ENCODE measurements around the gene PRKG1. TPM values are rescaled to one million over a fixed set of nuclear protein-coding genes. Genes with fewer than 3 reads are reported as not detected.

Gene PRKG1
- total RNA-seq, 5 donors from 2014 or later (not counting 1 experiment from before 2014, with no cell fraction given), result 0.03 to 0.26 (median 0.19) TPM; not detected in 1

DNA sequence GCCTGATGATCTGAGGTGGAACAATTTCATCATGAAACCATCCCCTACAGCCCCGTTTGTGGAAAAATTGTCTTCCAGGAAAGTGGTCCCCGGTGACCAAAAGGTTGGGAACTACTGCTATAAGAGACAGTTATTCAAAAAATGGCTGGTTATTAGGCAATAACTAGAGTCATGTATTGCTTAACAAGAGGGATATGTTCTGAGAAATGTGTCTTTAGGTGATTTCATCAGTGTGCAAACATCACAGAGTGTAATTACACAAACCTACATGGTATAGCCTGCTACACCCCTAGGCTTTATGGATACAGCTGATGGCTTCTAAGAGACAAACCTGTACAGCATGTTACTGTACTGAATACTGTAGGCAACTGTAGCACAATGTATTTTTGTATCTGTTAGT is 696.4 kb downstream of the PRKG1 start:
- Mint-ChIP-seq H3K9me3 (peaks cover 0 to 14% (median 12%) of the 10 kb centered on the region in 3 donors), H3K36me3 (no peaks in the 10 kb centered on the region), H3K27ac (no peak overlapping the region), H3K4me3 (no peak overlapping the region), H3K27me3 (peaks cover 1 to 9% of the 10 kb centered on the region in 2 donors), H3K4me1 (no peaks in the 10 kb centered on the region)
- 83% methylated on average over 1 of the region's 2 CpGs for WGBS (ENCODE audit: insufficient coverage)
- Histone ChIP-seq H3K36me3 (ENCODE audit: control insufficient read depth in 2 of 2, extremely low read depth in 1 of 2, insufficient read depth in 1 of 2, low read length in 1 of 2) (no peaks in the 10 kb centered on the region), H3K4me3 (ENCODE audit: control insufficient read depth in 1 of 2, extremely low read depth in 1 of 2, low read length in 1 of 2) (no peak overlapping the region), H3K27me3 (replicated peaks in 1 of 2; ENCODE audit: control insufficient read depth in 2 of 2, extremely low read depth in 1 of 2, insufficient read depth in 2 of 2, low read length in 1 of 2) (no peaks in the 10 kb centered on the region), H3K9me3 (no peaks in the 10 kb centered on the region), H3K4me1 (ENCODE audit: control insufficient read depth in 1 of 2, extremely low read depth in 1 of 2, insufficient read depth in 2 of 2, low read length in 2 of 2) (no peaks in the 10 kb centered on the region), H3K27ac (ENCODE audit: low read length) (no peak overlapping the region)
- ATAC-seq (replicated peaks in 1 of 4) (no peak), DNase-seq (no peak)
- ChIA-PET POLR2A (no interaction called here), CTCF (interaction anchor here in 1 of 2 donors (0.9 kb wide), 1 partner anchor 12 kb away, joined by 3 read pairs; no protein-coding TSS in a partner anchor)

DNA sequence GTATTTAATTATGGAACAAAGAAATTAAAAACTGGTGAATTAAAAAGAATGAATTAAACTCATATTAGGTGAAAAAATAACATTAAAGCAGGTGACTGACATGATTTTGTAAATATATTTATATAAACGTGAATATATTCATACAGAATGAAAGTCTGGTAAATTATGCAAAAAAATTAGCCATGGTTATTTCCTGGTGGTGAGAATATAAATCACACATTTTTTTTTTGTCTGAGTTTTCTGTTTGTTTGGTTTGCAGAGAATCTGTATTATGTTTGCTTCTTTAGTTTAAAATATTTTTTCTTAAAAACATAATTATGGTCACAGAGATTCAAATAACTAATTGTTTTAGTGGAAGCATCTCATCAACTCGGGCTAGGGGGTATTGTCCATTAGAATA is 698.1 kb downstream of the PRKG1 start:
- ChIA-PET POLR2A (no interaction called here), CTCF (no interaction called here)
- H3K9me3 ChIP-seq, result no peaks in the 10 kb centered on the region
- H3K36me3 Mint-ChIP-seq, result no peaks in the 10 kb centered on the region
- H3K27ac ChIP-seq (ENCODE audit: low read length), result no peak overlapping the region
- DNase-seq (no peak), ATAC-seq (replicated peaks in 1 of 4) (no peak)
- no peaks in the 10 kb centered on the region for H3K4me1 ChIP-seq (ENCODE audit: control insufficient read depth in 1 of 2, extremely low read depth in 1 of 2, insufficient read depth in 2 of 2, low read length in 2 of 2)
- H3K27me3 Mint-ChIP-seq, result no peaks in the 10 kb centered on the region
- no peaks in the 10 kb centered on the region for H3K36me3 ChIP-seq (ENCODE audit: control insufficient read depth in 2 of 2, extremely low read depth in 1 of 2, insufficient read depth in 1 of 2, low read length in 1 of 2)
- no peak overlapping the region for H3K4me3 Mint-ChIP-seq
- no peaks in the 10 kb centered on the region for H3K27me3 ChIP-seq (replicated peaks in 1 of 2; ENCODE audit: control insufficient read depth in 2 of 2, extremely low read depth in 1 of 2, insufficient read depth in 2 of 2, low read length in 1 of 2)
- no peak overlapping the region for H3K4me3 ChIP-seq (ENCODE audit: control insufficient read depth in 1 of 2, extremely low read depth in 1 of 2, low read length in 1 of 2)
- H3K4me1 Mint-ChIP-seq, result no peaks in the 10 kb centered on the region
- H3K9me3 Mint-ChIP-seq, result no peaks in the 10 kb centered on the region
- WGBS (ENCODE audit: insufficient coverage), result no CpG with 5 or more reads among the region's 2 CpGs
- no peak overlapping the region for H3K27ac Mint-ChIP-seq

DNA sequence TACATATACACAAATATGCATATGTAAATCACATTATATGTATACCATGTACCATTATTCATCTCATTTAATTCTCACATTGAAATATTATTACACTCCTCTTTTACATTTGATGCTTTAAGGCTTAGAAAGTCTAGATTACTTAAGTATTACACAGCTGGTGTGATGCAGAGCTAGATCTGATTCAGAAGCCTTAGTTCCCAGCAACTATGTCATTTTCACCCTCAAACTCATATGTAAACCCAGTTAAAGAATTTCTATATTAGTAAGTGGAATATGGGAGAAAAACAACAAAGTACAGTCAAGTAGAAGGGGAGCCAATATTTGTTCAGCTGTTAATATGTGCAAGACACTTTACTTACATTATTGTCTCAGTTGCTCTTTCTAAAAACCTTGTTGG is 699.4 kb downstream of the PRKG1 start:
- Histone ChIP-seq H3K36me3 (ENCODE audit: control insufficient read depth in 2 of 2, extremely low read depth in 1 of 2, insufficient read depth in 1 of 2, low read length in 1 of 2) (no peaks in the 10 kb centered on the region), H3K4me3 (ENCODE audit: control insufficient read depth in 1 of 2, extremely low read depth in 1 of 2, low read length in 1 of 2) (no peak overlapping the region), H3K27ac (ENCODE audit: low read length) (no peak overlapping the region), H3K4me1 (ENCODE audit: control insufficient read depth in 1 of 2, extremely low read depth in 1 of 2, insufficient read depth in 2 of 2, low read length in 2 of 2) (no peaks in the 10 kb centered on the region), H3K9me3 (no peaks in the 10 kb centered on the region), H3K27me3 (replicated peaks in 1 of 2; ENCODE audit: control insufficient read depth in 2 of 2, extremely low read depth in 1 of 2, insufficient read depth in 2 of 2, low read length in 1 of 2) (no peaks in the 10 kb centered on the region)
- ATAC-seq (replicated peaks in 1 of 4), result no peak
- ChIA-PET POLR2A (no interaction called here), CTCF (no interaction called here)
- H3K36me3 Mint-ChIP-seq, result no peaks in the 10 kb centered on the region
- no peaks in the 10 kb centered on the region for H3K4me1 Mint-ChIP-seq
- H3K9me3 Mint-ChIP-seq, result no peaks in the 10 kb centered on the region
- no peaks in the 10 kb centered on the region for H3K27me3 Mint-ChIP-seq
- no peak overlapping the region for H3K27ac Mint-ChIP-seq
- H3K4me3 Mint-ChIP-seq, result no peak overlapping the region
- DNase-seq, result no peak

DNA sequence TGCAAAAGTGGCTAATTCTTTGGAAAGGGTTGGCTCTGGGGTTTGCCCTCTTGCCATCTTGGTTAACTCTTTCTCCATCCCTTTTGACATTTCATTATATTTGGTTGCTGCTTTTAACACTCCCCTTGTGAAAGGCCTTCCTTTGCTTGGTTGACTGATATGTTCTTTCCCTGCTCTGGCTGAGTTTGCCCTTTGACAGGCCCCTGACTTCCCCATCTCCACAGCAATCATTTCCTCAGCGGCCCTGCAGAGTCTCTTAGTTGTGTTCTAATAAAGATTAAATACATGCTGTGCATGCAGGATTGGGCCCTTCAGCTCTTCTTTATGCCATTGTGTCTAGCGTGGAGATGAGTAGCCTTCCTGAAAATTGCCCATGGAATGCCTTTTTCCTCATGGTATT is 709.7 kb downstream of the PRKG1 start:
- ATAC-seq (replicated peaks in 1 of 4) (no peak), DNase-seq (no peak)
- ChIA-PET CTCF (no interaction called here), POLR2A (no interaction called here)
- H3K36me3 Mint-ChIP-seq, result no peaks in the 10 kb centered on the region
- H3K4me1 Mint-ChIP-seq, result no peaks in the 10 kb centered on the region
- no peak overlapping the region for H3K4me3 Mint-ChIP-seq
- Histone ChIP-seq H3K9me3 (no peaks in the 10 kb centered on the region), H3K27ac (ENCODE audit: low read length) (no peak overlapping the region), H3K27me3 (replicated peaks in 1 of 2; ENCODE audit: control insufficient read depth in 2 of 2, extremely low read depth in 1 of 2, insufficient read depth in 2 of 2, low read length in 1 of 2) (no peaks in the 10 kb centered on the region), H3K36me3 (ENCODE audit: control insufficient read depth in 2 of 2, extremely low read depth in 1 of 2, insufficient read depth in 1 of 2, low read length in 1 of 2) (no peaks in the 10 kb centered on the region), H3K4me1 (ENCODE audit: control insufficient read depth in 1 of 2, extremely low read depth in 1 of 2, insufficient read depth in 2 of 2, low read length in 2 of 2) (no peaks in the 10 kb centered on the region), H3K4me3 (ENCODE audit: control insufficient read depth in 1 of 2, extremely low read depth in 1 of 2, low read length in 1 of 2) (no peak overlapping the region)
- H3K27me3 Mint-ChIP-seq, result peaks cover 0 to 2% of the 10 kb centered on the region in 2 donors
- H3K27ac Mint-ChIP-seq, result no peak overlapping the region
- no peaks in the 10 kb centered on the region for H3K9me3 Mint-ChIP-seq
- 8% methylated on average over 2 of the region's 2 CpGs for WGBS (ENCODE audit: insufficient coverage)

DNA sequence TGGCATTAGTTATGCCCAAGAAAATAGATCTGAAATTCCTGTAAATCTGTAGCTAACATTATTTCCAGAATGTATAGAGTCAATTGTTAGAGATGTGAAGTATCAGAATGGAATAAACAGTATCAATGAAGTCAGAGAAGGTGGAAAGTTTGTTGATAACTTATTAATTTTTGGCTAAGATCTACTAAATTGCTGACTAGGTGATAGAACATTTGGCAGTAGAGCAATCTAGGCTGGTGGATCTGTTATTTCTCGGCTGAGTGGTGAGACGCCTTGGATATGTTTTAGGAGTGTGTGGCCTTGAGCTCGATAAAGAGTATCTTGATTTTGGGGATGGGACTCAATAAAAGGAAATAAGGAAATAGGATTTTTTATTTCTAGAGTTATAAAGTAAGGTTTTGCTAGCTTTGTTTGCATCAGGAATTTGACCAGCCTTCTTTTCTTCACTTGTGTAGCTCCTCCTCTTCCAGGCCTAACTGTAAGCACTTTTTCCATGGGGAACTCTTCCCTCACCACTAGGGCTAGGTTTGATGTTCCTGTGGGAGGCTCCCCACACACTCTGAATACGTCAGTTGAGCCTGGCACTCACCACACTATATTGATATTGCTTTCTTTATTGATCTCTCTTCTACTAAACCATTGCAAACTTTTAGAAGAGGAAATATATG is 711.9 kb downstream of the PRKG1 start:
- H3K27ac Mint-ChIP-seq, result no peak overlapping the region
- H3K9me3 Mint-ChIP-seq, result peaks cover 0 to 3% (median 0%) of the 10 kb centered on the region in 3 donors
- CTCF ChIA-PET, result no interaction called here
- H3K27me3 ChIP-seq (replicated peaks in 1 of 2; ENCODE audit: control insufficient read depth in 2 of 2, extremely low read depth in 1 of 2, insufficient read depth in 2 of 2, low read length in 1 of 2), result no peaks in the 10 kb centered on the region
- no peaks in the 10 kb centered on the region for H3K36me3 ChIP-seq (ENCODE audit: control insufficient read depth in 2 of 2, extremely low read depth in 1 of 2, insufficient read depth in 1 of 2, low read length in 1 of 2)
- no peak overlapping the region for H3K4me3 Mint-ChIP-seq
- no peak overlapping the region for H3K27ac ChIP-seq (ENCODE audit: low read length)
- ATAC-seq (replicated peaks in 1 of 4), result no peak
- H3K36me3 Mint-ChIP-seq, result no peaks in the 10 kb centered on the region
- DNase-seq, result no peak
- POLR2A ChIA-PET, result no interaction called here
- WGBS (ENCODE audit: insufficient coverage), result 85% methylated on average over 3 of the region's 4 CpGs
- no peaks in the 10 kb centered on the region for H3K4me1 ChIP-seq (ENCODE audit: control insufficient read depth in 1 of 2, extremely low read depth in 1 of 2, insufficient read depth in 2 of 2, low read length in 2 of 2)
- no peaks in the 10 kb centered on the region for H3K9me3 ChIP-seq
- H3K27me3 Mint-ChIP-seq, result peaks cover 2 to 4% of the 10 kb centered on the region in 2 donors
- H3K4me1 Mint-ChIP-seq, result no peaks in the 10 kb centered on the region
- H3K4me3 ChIP-seq (ENCODE audit: control insufficient read depth in 1 of 2, extremely low read depth in 1 of 2, low read length in 1 of 2), result no peak overlapping the region

DNA sequence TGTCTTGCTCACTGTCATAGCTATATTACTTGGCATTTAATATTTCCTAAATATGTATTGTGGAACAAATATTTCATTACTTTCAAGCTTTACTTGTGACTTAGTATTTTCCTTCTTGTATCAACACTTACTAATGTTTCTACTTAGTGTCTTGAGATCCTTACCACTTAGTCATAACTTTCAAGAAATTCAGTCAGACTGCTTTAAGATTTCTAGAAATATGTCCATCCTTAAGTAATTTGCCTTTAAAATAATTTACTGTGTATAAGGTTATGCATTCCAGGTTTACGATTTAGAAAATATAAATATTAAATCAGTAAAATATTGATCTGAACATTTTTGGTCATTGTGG is 712.4 kb downstream of the PRKG1 start:
- Mint-ChIP-seq H3K9me3 (peaks cover 3 to 8% (median 4%) of the 10 kb centered on the region in 3 donors), H3K4me3 (no peak overlapping the region), H3K27me3 (peaks cover 2 to 4% of the 10 kb centered on the region in 2 donors), H3K36me3 (no peaks in the 10 kb centered on the region), H3K4me1 (no peaks in the 10 kb centered on the region), H3K27ac (no peak overlapping the region)
- DNase-seq (no peak), ATAC-seq (replicated peaks in 1 of 4) (no peak)
- ChIA-PET POLR2A (no interaction called here), CTCF (no interaction called here)
- H3K27me3 ChIP-seq (replicated peaks in 1 of 2; ENCODE audit: control insufficient read depth in 2 of 2, extremely low read depth in 1 of 2, insufficient read depth in 2 of 2, low read length in 1 of 2), result no peaks in the 10 kb centered on the region
- no peaks in the 10 kb centered on the region for H3K4me1 ChIP-seq (ENCODE audit: control insufficient read depth in 1 of 2, extremely low read depth in 1 of 2, insufficient read depth in 2 of 2, low read length in 2 of 2)
- no peaks in the 10 kb centered on the region for H3K36me3 ChIP-seq (ENCODE audit: control insufficient read depth in 2 of 2, extremely low read depth in 1 of 2, insufficient read depth in 1 of 2, low read length in 1 of 2)
- no peak overlapping the region for H3K27ac ChIP-seq (ENCODE audit: low read length)
- H3K4me3 ChIP-seq (ENCODE audit: control insufficient read depth in 1 of 2, extremely low read depth in 1 of 2, low read length in 1 of 2), result no peak overlapping the region
- no CpG with 5 or more reads among the region's 1 CpG for WGBS (ENCODE audit: insufficient coverage)
- H3K9me3 ChIP-seq, result no peaks in the 10 kb centered on the region

DNA sequence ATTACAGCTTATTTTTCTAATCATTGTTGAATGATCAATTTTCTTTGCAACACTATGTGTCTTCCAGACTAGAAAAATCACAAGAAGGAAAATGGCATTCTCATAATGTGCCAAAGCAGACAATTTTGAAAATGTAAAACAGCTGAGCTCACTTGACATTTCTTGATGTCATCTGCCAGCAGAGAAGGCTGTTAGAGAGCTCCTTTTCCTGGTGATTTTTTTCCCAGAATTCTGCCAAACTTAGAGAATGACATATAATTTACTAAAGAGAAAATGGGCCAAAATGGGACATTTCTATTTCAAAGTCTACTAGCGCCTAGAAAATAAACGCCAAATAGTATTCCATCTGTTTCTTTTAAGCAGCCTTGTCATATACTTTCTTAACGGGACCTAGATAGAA is 714.0 kb downstream of the PRKG1 start:
- Mint-ChIP-seq H3K36me3 (no peaks in the 10 kb centered on the region), H3K27me3 (peaks cover 0 to 4% of the 10 kb centered on the region in 2 donors), H3K27ac (no peak overlapping the region), H3K4me3 (no peak overlapping the region), H3K4me1 (no peaks in the 10 kb centered on the region), H3K9me3 (peaks cover 12 to 17% (median 15%) of the 10 kb centered on the region in 3 donors)
- 83% methylated on average over 1 of the region's 3 CpGs for WGBS (ENCODE audit: insufficient coverage)
- Histone ChIP-seq H3K9me3 (no peaks in the 10 kb centered on the region), H3K27me3 (replicated peaks in 1 of 2; ENCODE audit: control insufficient read depth in 2 of 2, extremely low read depth in 1 of 2, insufficient read depth in 2 of 2, low read length in 1 of 2) (no peaks in the 10 kb centered on the region), H3K4me3 (ENCODE audit: control insufficient read depth in 1 of 2, extremely low read depth in 1 of 2, low read length in 1 of 2) (no peak overlapping the region), H3K27ac (ENCODE audit: low read length) (no peak overlapping the region), H3K36me3 (ENCODE audit: control insufficient read depth in 2 of 2, extremely low read depth in 1 of 2, insufficient read depth in 1 of 2, low read length in 1 of 2) (no peaks in the 10 kb centered on the region), H3K4me1 (ENCODE audit: control insufficient read depth in 1 of 2, extremely low read depth in 1 of 2, insufficient read depth in 2 of 2, low read length in 2 of 2) (no peaks in the 10 kb centered on the region)
- DNase-seq (no peak), ATAC-seq (replicated peaks in 1 of 4) (no peak)
- ChIA-PET CTCF (no interaction called here), POLR2A (no interaction called here)
